ENCODE data around the gene DNAJC18.

DNAJC18 gene

DNA sequence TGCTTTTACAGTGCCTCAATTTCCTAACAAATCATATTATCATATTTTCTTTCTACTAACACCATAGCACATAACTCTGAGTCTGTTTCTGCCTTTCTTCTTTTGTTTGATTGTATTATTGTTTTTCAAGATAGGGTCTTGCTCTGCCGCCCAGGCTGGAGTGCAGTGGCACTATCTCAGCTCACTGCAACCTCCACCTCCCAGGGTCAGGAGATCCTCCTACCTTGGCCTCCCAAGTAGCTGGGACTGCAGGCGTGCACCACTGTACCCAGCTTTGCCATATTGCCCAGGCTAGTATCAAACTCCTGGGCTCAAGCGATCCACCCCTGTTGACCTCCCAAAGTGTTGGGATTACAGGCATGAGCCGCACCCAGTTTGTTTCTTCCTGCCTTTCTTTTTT lies 78.9 kb downstream of the DNAJC18 start:
- no peak for DNase-seq
